Neural progenitor cell (in vitro differentiated cells): Measurements from ENCODE around the gene PPP6R3.

Source experiments
- CTCF ChIP-seq: fragments of 200-600 bp; sonication (generic); IDR thresholded peaks from 2 replicates; pipeline ENCODE4 v1.5.1; 2017; ENCODE audit warnings: antibody characterized with exemption, mild to moderate bottlenecking
- EZH2 ChIP-seq: fragments of 200-600 bp; sonication (generic); IDR thresholded peaks from 2 replicates; pipeline ENCODE4 v1.6.1; 2017; ENCODE audit warnings: antibody characterized with exemption, mild to moderate bottlenecking, moderate library complexity
- EZH2phosphoT487 ChIP-seq: fragments of 200-600 bp; sonication (generic); IDR thresholded peaks from 2 replicates; pipeline ENCODE4 v1.6.1; 2017; ENCODE audit warnings: antibody characterized with exemption

DNA sequence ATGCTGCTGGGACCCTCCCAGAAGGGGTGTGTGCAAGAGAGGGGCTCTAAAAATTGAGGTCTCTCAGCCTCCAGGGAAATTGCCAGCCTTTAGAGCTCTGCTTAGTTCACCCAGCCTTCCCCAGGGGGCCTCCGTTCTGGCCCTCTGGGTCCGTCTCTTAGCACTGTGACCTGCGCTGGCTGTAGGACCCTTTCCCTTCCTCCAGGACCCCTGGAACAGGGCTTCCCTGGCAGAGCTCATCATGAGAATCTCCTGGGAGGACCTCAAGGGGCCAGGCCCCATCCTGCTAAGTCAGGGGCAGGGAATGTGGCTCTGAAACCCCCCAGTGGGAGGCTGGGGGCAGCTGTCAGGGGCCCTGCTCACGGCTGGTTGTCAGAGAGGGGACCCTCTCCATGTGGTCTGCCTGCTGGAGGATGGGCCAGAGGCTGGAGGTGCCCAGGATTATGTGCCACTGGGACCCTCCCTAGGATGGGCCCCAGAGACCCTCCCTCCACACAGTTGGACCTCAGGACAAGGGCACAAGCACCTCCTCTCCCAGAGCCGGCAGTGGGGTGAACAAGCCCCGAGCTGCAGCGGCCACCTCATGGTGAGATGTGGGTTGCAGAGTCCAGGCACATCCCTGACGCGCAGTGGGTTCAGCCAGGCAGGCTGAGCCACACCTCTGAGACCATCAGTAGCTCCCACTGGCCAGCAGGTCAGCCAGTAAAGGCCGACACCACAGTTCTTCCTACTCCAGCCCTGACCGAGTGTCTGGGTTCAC, 196.6 kb downstream of the PPP6R3 start:
- TF ChIP-seq CTCF: no peak
- TF ChIP-seq EZH2phosphoT487: no peak
- no peak for TF ChIP-seq EZH2
